HUDEP-2 (cell line): Measurements from ENCODE around the gene RCE1.
A peak's percentile ranks its signal among the peaks of the same experiment; 100 is the strongest.

ENCODE experiments used
- DNase-seq, 76 experiments: peaks; one replicate each; lab custom pipeline; 2025; ENCODE audit not compliant: unreplicated experiment in 76 of 76; lab: John Stamatoyannopoulos, UW

The RCE1 gene

GRCh38 chr11:66856496-66857233, 13.4 kb downstream of the RCE1 start, which contains the start of gene LRFN4:
Gene LRFN4, plus strand, starts transcription at chr11:66857064. Its CDS starts 681 bp downstream, at chr11:66857745.
- peak in 29 of 76 experiments; percentile 9 to 94 (median 53) for DNase-seq

- DNase-seq, result peak in 5 of 76 experiments; percentile 18 to 38 (median 27)
Measured at GRCh38 chr11:66857234-66857926, 14.1 kb downstream of the RCE1 start.

GRCh38 chr11:66857927-66858185, 14.6 kb downstream of the RCE1 start:
- DNase-seq, result peak in 5 of 76 experiments; percentile 10 to 38 (median 25)

GRCh38 chr11:66858186-66858938, 15.1 kb downstream of the RCE1 start:
- peak in 1 of 76 experiments; percentile 37 for DNase-seq

- DNase-seq, result peak in 9 of 76 experiments; percentile 17 to 55 (median 29)
Measured at GRCh38 chr11:66858939-66859685, 15.9 kb downstream of the RCE1 start.

GRCh38 chr11:66859686-66860448, 16.6 kb downstream of the RCE1 start:
- DNase-seq, result peak in 46 of 76 experiments; percentile 7 to 78 (median 40)

- DNase-seq, result peak in 3 of 76 experiments; percentile 7 to 34 (median 24)
Measured at GRCh38 chr11:66860449-66860831, 17.2 kb downstream of the RCE1 start.

- DNase-seq, result no peak
Measured at GRCh38 chr11:66861038-66861773, 18.0 kb downstream of the RCE1 start.

- DNase-seq, result no peak
Measured at GRCh38 chr11:66861774-66862558, 18.7 kb downstream of the RCE1 start.

- DNase-seq, result no peak
Measured at GRCh38 chr11:66862559-66863037, 19.4 kb downstream of the RCE1 start.

- DNase-seq, result no peak
Measured at GRCh38 chr11:66863428-66864125, 20.3 kb downstream of the RCE1 start.

GRCh38 chr11:66864172-66864901, 21.1 kb downstream of the RCE1 start:
- DNase-seq, result no peak

GRCh38 chr11:66864924-66865697, 21.9 kb downstream of the RCE1 start:
- no peak for DNase-seq

GRCh38 chr11:66866007-66866406, 22.8 kb downstream of the RCE1 start:
- no peak for DNase-seq

- DNase-seq, result no peak
Measured at GRCh38 chr11:66866511-66866986, 23.3 kb downstream of the RCE1 start.

GRCh38 chr11:66867425-66868040, 24.3 kb downstream of the RCE1 start:
- DNase-seq, result no peak
